ENCODE measurements around the gene OR2M4.

- TF ChIP-seq POLR2A (IDR thresholded peaks at IDR 0.05) (no peak), CTCF (IDR thresholded peaks at IDR 0.05) (no peak)
Observed at GRCh38 chr1:248229360-248229908, 1.8 kb upstream of the OR2M4 start.
